HepG2 (cell line): ENCODE data around the gene ARHGAP29. TPM values are rescaled to one million over a fixed set of nuclear protein-coding genes. Genes with fewer than 3 reads are reported as not detected.
A peak's percentile ranks its signal among the peaks of the same experiment; 100 is the strongest.

Experiments used
- FIP1L1 ChIP-seq: fragments of 200-400 bp; formaldehyde crosslinking; IDR thresholded peaks from 2 replicates; pipeline ENCODE4 v1.6.1; 2018; ENCODE audit warnings: low read depth, mild to moderate bottlenecking, low read length, moderate library complexity, borderline replicate concordance; ENCODE audit not compliant: insufficient read depth
- IRX3 ChIP-seq: sonication (generic); formaldehyde crosslinking; IDR thresholded peaks from 2 replicates; pipeline ENCODE4 v1.8.1; 2023; ENCODE audit warnings: mild to moderate bottlenecking, low read depth, missing genetic modification reagents, borderline replicate concordance
- MED13 ChIP-seq: sonication (generic); formaldehyde crosslinking; IDR thresholded peaks from 2 replicates; pipeline ENCODE4 v1.5.0; 2020; ENCODE audit warnings: missing genetic modification reagents
- MEIS2 ChIP-seq: sonication (generic); formaldehyde crosslinking; IDR thresholded peaks from 2 replicates; pipeline ENCODE4 v1.9.0; 2021; ENCODE audit warnings: mild to moderate bottlenecking, missing genetic modification reagents
- ZNF18 ChIP-seq: sonication (generic); formaldehyde crosslinking; IDR thresholded peaks from 2 replicates; pipeline ENCODE4 v1.8.0; 2022; ENCODE audit warnings: mild to moderate bottlenecking, missing genetic modification reagents; ENCODE audit not compliant: insufficient replicate concordance
- ZNF615 ChIP-seq: sonication (generic); formaldehyde crosslinking; IDR thresholded peaks from 2 replicates; pipeline ENCODE4 v1.5.0; 2020; ENCODE audit warnings: mild to moderate bottlenecking, missing genetic modification reagents, borderline replicate concordance
- polyA plus RNA-seq, 8 experiments: library from polyadenylated mRNA; depleted of rRNA in 3 of 8; stranded (reverse) in 7 of 8; unstranded in 1 of 8; fragments of >200 nt; fragmentation: Illumina TruSeq in 4 of 8; extraction: Trizol in 4 of 8; gene quantifications; 2 replicates each; pipeline versions ENCODE4 v1.2.1 to v1.2.3, GENCODE V29; 2011 to 2016; ENCODE audit warnings: low read depth in 4 of 8, missing spikeins in 1 of 8, mixed read lengths in 1 of 8; ENCODE audit not compliant: insufficient read depth in 1 of 8
- total RNA-seq, 5 experiments: library from RNA; depleted of rRNA; stranded (reverse); fragments of >200 nt; fragmentation: Illumina TruSeq; extraction: Trizol; gene quantifications; 2 replicates each; pipeline ENCODE4 v1.2.3, GENCODE V29; 2016; ENCODE audit warnings: low read depth in 1 of 5
- TF ChIP-seq, protein P1 (sequence below), 2 experiments: fragments of 450-650 bp in 1 of 2; sonication (generic) in 1 of 2; formaldehyde crosslinking in 1 of 2; IDR thresholded peaks; 2 replicates each; pipeline versions ENCODE4 v1.6.1 to v1.8.0; 2016 to 2022; ENCODE audit warnings: antibody characterized with exemption in 1 of 2, mild to moderate bottlenecking in 1 of 2, missing genetic modification reagents in 1 of 2
- TF ChIP-seq, protein P2 (sequence below): sonication (generic); formaldehyde crosslinking; IDR thresholded peaks from 2 replicates; pipeline ENCODE4 v1.5.1; 2020; ENCODE audit warnings: missing genetic modification reagents, mild to moderate bottlenecking, borderline replicate concordance
- TF ChIP-seq, protein P3 (sequence below): sonication (generic); formaldehyde crosslinking; IDR thresholded peaks from 2 replicates; pipeline ENCODE4 v1.5.0; 2020; ENCODE audit warnings: mild to moderate bottlenecking, missing genetic modification reagents

ARHGAP29 gene
- total and polyA plus RNA-seq, 2 of the 13 experiments (the other 11 are each of a cell fraction or from before 2014, with no cell fraction given), result 12.8 to 18.3 TPM

DNA sequence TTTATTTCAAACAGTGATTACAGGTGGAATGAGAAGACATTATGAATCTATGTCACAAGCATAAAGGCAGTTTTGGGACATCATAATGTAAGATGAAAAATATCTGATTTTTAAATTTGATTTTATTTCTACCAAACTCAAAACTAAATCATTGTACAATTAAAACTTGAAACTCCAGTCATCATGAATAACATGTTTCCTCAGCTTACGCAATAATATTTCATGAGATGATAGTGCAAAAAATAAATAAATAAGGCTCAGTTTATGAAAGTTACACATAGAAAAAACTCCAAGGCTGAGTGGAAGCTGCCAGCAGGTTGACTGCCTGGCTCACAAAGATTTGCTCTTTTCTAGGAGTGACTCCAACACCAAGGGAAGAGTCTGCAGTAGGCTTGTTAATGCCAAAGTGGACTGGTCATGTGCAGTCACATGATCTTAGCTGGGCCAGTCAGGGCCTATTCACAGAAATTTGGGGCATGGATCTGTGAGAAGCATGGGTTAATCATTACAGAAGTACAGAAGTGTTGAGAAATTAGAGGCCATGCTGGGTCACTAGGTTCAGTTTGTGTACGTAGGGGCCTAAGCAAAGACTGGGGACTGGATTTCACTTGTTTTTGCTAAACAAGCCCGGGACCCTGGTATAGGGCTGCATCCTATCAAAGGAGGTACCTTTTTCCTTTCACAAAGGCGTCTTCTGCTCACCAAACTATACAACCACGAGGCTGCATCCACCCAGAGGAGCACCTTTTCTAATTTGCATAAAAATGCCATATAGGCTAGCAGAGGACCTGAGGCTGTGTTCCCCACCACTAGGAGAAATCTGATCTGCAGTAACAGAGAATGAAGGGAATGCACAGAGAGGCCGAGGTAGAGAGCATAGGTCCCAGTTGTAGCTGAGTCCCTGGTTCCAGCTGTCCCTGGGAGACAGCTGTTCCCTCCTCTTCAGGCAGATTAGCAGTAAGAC, 111.6 kb downstream of the ARHGAP29 start (continued):
- TF ChIP-seq, protein P1, sequence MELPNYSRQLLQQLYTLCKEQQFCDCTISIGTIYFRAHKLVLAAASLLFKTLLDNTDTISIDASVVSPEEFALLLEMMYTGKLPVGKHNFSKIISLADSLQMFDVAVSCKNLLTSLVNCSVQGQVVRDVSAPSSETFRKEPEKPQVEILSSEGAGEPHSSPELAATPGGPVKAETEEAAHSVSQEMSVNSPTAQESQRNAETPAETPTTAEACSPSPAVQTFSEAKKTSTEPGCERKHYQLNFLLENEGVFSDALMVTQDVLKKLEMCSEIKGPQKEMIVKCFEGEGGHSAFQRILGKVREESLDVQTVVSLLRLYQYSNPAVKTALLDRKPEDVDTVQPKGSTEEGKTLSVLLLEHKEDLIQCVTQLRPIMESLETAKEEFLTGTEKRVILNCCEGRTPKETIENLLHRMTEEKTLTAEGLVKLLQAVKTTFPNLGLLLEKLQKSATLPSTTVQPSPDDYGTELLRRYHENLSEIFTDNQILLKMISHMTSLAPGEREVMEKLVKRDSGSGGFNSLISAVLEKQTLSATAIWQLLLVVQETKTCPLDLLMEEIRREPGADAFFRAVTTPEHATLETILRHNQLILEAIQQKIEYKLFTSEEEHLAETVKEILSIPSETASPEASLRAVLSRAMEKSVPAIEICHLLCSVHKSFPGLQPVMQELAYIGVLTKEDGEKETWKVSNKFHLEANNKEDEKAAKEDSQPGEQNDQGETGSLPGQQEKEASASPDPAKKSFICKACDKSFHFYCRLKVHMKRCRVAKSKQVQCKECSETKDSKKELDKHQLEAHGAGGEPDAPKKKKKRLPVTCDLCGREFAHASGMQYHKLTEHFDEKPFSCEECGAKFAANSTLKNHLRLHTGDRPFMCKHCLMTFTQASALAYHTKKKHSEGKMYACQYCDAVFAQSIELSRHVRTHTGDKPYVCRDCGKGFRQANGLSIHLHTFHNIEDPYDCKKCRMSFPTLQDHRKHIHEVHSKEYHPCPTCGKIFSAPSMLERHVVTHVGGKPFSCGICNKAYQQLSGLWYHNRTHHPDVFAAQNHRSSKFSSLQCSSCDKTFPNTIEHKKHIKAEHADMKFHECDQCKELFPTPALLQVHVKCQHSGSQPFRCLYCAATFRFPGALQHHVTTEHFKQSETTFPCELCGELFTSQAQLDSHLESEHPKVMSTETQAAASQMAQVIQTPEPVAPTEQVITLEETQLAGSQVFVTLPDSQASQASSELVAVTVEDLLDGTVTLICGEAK (IDR thresholded peaks at IDR 0.05), result no peak
- TF ChIP-seq, protein P1 (CRISPR knock-in tag; IDR thresholded peaks at IDR 0.05), result no peak; the same call in 1 of the 2 replicates
- TF ChIP-seq MEIS2 (CRISPR knock-in tag), result peak; percentile 76; the same call in 1 of the 2 replicates
- no peak for TF ChIP-seq ZNF18 (CRISPR knock-in tag)
- no peak for TF ChIP-seq ZNF615 (CRISPR knock-in tag)
- TF ChIP-seq, protein P2, sequence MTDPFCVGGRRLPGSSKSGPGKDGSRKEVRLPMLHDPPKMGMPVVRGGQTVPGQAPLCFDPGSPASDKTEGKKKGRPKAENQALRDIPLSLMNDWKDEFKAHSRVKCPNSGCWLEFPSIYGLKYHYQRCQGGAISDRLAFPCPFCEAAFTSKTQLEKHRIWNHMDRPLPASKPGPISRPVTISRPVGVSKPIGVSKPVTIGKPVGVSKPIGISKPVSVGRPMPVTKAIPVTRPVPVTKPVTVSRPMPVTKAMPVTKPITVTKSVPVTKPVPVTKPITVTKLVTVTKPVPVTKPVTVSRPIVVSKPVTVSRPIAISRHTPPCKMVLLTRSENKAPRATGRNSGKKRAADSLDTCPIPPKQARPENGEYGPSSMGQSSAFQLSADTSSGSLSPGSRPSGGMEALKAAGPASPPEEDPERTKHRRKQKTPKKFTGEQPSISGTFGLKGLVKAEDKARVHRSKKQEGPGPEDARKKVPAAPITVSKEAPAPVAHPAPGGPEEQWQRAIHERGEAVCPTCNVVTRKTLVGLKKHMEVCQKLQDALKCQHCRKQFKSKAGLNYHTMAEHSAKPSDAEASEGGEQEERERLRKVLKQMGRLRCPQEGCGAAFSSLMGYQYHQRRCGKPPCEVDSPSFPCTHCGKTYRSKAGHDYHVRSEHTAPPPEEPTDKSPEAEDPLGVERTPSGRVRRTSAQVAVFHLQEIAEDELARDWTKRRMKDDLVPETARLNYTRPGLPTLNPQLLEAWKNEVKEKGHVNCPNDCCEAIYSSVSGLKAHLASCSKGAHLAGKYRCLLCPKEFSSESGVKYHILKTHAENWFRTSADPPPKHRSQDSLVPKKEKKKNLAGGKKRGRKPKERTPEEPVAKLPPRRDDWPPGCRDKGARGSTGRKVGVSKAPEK (CRISPR knock-in tag), result no peak
- no peak for TF ChIP-seq FIP1L1
- TF ChIP-seq, protein P3, sequence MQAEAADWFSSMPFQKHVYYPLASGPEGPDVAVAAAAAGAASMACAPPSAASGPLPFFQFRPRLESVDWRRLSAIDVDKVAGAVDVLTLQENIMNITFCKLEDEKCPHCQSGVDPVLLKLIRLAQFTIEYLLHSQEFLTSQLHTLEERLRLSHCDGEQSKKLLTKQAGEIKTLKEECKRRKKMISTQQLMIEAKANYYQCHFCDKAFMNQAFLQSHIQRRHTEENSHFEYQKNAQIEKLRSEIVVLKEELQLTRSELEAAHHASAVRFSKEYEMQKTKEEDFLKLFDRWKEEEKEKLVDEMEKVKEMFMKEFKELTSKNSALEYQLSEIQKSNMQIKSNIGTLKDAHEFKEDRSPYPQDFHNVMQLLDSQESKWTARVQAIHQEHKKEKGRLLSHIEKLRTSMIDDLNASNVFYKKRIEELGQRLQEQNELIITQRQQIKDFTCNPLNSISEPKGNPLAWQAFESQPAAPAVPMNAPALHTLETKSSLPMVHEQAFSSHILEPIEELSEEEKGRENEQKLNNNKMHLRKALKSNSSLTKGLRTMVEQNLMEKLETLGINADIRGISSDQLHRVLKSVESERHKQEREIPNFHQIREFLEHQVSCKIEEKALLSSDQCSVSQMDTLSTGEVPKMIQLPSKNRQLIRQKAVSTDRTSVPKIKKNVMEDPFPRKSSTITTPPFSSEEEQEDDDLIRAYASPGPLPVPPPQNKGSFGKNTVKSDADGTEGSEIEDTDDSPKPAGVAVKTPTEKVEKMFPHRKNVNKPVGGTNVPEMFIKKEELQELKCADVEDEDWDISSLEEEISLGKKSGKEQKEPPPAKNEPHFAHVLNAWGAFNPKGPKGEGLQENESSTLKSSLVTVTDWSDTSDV (CRISPR knock-in tag), result no peak
- TF ChIP-seq IRX3 (CRISPR knock-in tag), result no peak
- TF ChIP-seq MED13 (CRISPR knock-in tag), result no peak
